GM12801 (cell line): ENCODE measurements around the gene TSNAXIP1.

Experiments
- TF ChIP-seq, protein P1 (sequence below): IDR thresholded peaks from one replicate; pipeline ENCODE4 v1.5.1; 2011; ENCODE audit warnings: control low read depth; ENCODE audit not compliant: insufficient read length; ENCODE audit errors: extremely low read depth

Gene TSNAXIP1

DNA sequence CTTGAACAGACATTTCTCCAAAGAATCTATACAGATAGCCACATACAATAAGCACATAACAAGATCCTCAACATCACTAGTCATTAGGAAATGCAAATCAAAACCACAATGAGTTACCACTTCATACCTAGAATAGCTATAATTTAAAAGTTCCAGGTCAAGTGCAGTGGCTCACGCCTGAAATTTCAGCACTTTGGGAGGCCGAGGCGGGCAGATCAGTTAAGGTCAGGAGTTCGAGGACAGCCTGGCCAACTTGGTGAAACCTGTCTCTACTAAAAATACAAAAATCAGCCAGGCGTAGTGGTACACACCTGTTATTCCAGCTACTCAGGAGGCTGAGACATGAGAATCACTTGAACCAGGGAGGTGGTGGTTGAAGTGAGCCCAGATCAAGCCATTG is 20.2 kb upstream of the TSNAXIP1 start:
- TF ChIP-seq, protein P1, sequence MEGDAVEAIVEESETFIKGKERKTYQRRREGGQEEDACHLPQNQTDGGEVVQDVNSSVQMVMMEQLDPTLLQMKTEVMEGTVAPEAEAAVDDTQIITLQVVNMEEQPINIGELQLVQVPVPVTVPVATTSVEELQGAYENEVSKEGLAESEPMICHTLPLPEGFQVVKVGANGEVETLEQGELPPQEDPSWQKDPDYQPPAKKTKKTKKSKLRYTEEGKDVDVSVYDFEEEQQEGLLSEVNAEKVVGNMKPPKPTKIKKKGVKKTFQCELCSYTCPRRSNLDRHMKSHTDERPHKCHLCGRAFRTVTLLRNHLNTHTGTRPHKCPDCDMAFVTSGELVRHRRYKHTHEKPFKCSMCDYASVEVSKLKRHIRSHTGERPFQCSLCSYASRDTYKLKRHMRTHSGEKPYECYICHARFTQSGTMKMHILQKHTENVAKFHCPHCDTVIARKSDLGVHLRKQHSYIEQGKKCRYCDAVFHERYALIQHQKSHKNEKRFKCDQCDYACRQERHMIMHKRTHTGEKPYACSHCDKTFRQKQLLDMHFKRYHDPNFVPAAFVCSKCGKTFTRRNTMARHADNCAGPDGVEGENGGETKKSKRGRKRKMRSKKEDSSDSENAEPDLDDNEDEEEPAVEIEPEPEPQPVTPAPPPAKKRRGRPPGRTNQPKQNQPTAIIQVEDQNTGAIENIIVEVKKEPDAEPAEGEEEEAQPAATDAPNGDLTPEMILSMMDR, result no peak

DNA sequence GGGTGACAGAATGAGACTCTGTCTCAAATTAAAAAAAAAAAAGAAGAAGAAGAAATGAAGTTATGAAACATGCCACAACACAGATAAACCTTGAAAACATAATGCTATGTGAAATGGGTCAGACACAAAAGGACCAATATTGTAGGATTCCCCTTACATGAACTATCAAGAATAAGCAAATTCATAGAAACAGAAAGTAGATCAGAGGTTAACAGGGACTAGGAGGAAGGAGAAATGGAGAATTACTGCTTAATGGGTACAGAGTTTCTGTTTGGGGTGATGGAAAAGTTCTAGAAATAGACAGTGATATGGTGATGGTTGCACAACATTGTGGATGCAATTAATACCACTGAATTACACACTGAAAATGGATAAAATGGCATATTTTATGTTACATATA is 16.6 kb upstream of the TSNAXIP1 start:
- TF ChIP-seq, protein P1, result no peak

GRCh38 chr16:67796099-67796718 is 10.5 kb upstream of the TSNAXIP1 start:
- TF ChIP-seq, protein P1, result no peak

GRCh38 chr16:67800338-67800926 is 6.3 kb upstream of the TSNAXIP1 start:
- TF ChIP-seq, protein P1, result no peak

DNA sequence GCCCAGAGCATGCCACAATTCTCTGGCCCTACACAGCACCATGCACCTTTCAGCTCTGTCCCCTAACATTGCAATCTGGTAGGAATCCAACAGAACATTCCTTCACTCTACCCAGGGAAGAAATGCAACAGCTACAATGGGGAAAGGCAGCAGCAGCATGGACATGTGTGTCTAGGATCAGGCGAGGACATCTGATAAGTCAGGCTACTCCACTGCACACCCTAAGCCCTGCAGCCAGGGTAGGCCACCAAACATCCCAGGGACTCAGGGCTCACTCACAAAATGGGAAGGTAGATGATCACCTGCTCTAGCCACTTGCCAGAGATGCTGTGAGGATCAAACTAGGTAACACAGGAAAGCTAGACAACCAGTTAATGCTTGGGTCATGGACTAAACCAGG is 5.4 kb upstream of the TSNAXIP1 start:
- TF ChIP-seq, protein P1, result no peak

DNA sequence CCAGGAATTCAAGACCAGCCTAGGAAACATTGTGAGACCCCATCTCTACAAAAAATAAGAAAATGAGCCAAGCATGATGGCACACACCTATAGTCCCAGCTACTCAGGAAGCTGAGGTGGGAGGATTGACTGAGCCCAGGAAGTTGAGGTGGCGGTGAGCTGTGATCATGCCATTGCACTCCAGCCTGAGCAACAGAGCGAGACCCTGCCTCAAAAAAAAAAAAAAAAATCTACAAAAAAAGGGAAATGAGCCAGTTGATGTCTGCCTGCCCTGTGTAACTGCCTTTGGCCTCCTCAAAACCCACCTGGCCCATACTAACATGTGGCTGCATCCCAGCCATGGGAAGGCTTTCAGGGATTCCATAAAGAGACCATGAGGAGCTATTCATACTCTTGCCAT is 4.8 kb upstream of the TSNAXIP1 start:
- TF ChIP-seq, protein P1, result no peak

DNA sequence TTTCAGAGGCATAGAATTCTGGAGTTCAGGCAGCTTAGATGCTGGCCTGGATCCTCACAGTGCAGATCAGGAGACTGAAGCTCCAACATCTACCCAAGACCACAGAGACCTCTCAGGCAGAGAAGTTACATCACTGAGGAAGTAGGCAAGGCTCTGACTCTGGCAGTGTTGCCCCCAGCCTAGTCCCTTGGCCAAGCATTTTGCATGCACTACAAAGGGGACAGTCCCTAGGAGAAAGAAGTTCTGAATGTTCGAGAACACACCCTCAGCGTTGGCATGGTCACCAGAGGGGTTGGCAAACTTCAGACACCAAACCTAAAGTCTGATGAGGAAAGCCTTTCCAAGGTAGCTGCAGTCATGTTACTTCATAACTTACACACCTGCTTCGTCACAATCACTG is 2.8 kb upstream of the TSNAXIP1 start:
- TF ChIP-seq, protein P1, result no peak
